SK-N-SH treated with all-trans-retinoic acid at 6 μM for 48 hours (cell line): ENCODE results near the gene TGFBR2.

Experiments used
- ATAC-seq: fragments of 200-7000 bp; cut with Tn5 transposase; 3 replicates; pipeline ENCODE4 v1.9.1; 2020; ENCODE audit warnings: mild to moderate bottlenecking, moderate library complexity
- ARNTL ChIP-seq: fragments of 450-650 bp; formaldehyde crosslinking; IDR thresholded peaks from 2 replicates; pipeline ENCODE4 v1.5.0; 2020; ENCODE audit warnings: low read depth, mild to moderate bottlenecking, moderate library complexity, borderline replicate concordance
- BACH2 ChIP-seq: fragments of 250-450 bp; sonication (Bioruptor Pico); IDR thresholded peaks from 2 replicates; pipeline ENCODE4 v1.9.0; 2021; ENCODE audit warnings: mild to moderate bottlenecking, borderline replicate concordance
- CSDC2 ChIP-seq: fragments of 250-450 bp; sonication (Bioruptor Pico); IDR thresholded peaks from 2 replicates; pipeline ENCODE4 v1.5.0; 2020; ENCODE audit warnings: mild to moderate bottlenecking, moderate library complexity
- GLIS3 ChIP-seq: fragments of 250-450 bp; sonication (Bioruptor Pico); IDR thresholded peaks from 2 replicates; pipeline ENCODE4 v1.5.0; 2020; ENCODE audit warnings: mild to moderate bottlenecking, moderate library complexity
- ISL1 ChIP-seq: fragments of 250-450 bp; sonication (Bioruptor Pico); IDR thresholded peaks from 2 replicates; pipeline ENCODE4 v2.1.2; 2022; ENCODE audit warnings: mild to moderate bottlenecking, moderate library complexity
- OSR1 ChIP-seq: fragments of 250-450 bp; sonication (Bioruptor Pico); IDR thresholded peaks from 2 replicates; pipeline ENCODE4 v1.8.0; 2022; ENCODE audit warnings: moderate library complexity, mild to moderate bottlenecking, inconsistent platforms
- PPARA ChIP-seq: fragments of 250-450 bp; sonication (Bioruptor Pico); IDR thresholded peaks from 2 replicates; pipeline ENCODE4 v1.5.0; 2020; ENCODE audit warnings: mild to moderate bottlenecking, borderline replicate concordance
- RARB ChIP-seq: fragments of 250-450 bp; sonication (Bioruptor Pico); IDR thresholded peaks from 2 replicates; pipeline ENCODE4 v1.8.0; 2021; ENCODE audit warnings: mild to moderate bottlenecking, moderate library complexity
- SNAI2 ChIP-seq: fragments of 250-450 bp; sonication (Bioruptor Pico); IDR thresholded peaks from 2 replicates; pipeline ENCODE4 v1.5.0; 2020; ENCODE audit warnings: mild to moderate bottlenecking, moderate library complexity
- TCF4 ChIP-seq: fragments of 250-450 bp; sonication (Bioruptor Pico); IDR thresholded peaks from 2 replicates; pipeline ENCODE4 v1.8.0; 2021; ENCODE audit warnings: mild to moderate bottlenecking, moderate library complexity, borderline replicate concordance
- TOX ChIP-seq: fragments of 250-450 bp; sonication (Bioruptor Pico); IDR thresholded peaks from 2 replicates; pipeline ENCODE4 v1.8.0; 2021; ENCODE audit warnings: mild to moderate bottlenecking, moderate library complexity, borderline replicate concordance
- ZC3H10 ChIP-seq: fragments of 250-450 bp; sonication (Bioruptor Pico); IDR thresholded peaks from 2 replicates; pipeline ENCODE4 v1.5.1; 2021; ENCODE audit warnings: mild to moderate bottlenecking, moderate library complexity
- ZFP30 ChIP-seq: fragments of 450-650 bp; formaldehyde crosslinking; IDR thresholded peaks from 2 replicates; pipeline ENCODE4 v1.5.0; 2022; ENCODE audit warnings: mild to moderate bottlenecking, moderate library complexity
- ZNF565 ChIP-seq: fragments of 450-650 bp; formaldehyde crosslinking; conservative IDR thresholded peaks from 2 replicates; pipeline ENCODE4 v1.5.0; 2020; ENCODE audit warnings: low read depth, mild to moderate bottlenecking, moderate library complexity
- ZNF70 ChIP-seq: fragments of 450-650 bp; formaldehyde crosslinking; IDR thresholded peaks from 2 replicates; pipeline ENCODE4 v1.5.0; 2020; ENCODE audit warnings: mild to moderate bottlenecking, moderate library complexity
- ZNF8 ChIP-seq: fragments of 450-650 bp; formaldehyde crosslinking; IDR thresholded peaks from 2 replicates; pipeline ENCODE4 v1.5.0; 2020; ENCODE audit warnings: mild to moderate bottlenecking, moderate library complexity
- TF ChIP-seq, protein P1 (sequence below): fragments of 250-450 bp; sonication (Bioruptor Pico); IDR thresholded peaks from 2 replicates; pipeline ENCODE4 v1.8.0; 2020; ENCODE audit warnings: mild to moderate bottlenecking, moderate library complexity, borderline replicate concordance
- TF ChIP-seq, protein P2 (sequence below): fragments of 250-450 bp; sonication (Bioruptor Pico); IDR thresholded peaks from 2 replicates; pipeline ENCODE4 v1.5.1; 2020; ENCODE audit warnings: low read depth, mild to moderate bottlenecking, moderate library complexity
- TF ChIP-seq, protein P3 (sequence below): fragments of 250-450 bp; sonication (Bioruptor Pico); IDR thresholded peaks from 2 replicates; pipeline ENCODE4 v1.8.0; 2021; ENCODE audit warnings: low read depth, mild to moderate bottlenecking, moderate library complexity, borderline replicate concordance
- TF ChIP-seq, protein P4 (sequence below): fragments of 250-450 bp; sonication (Bioruptor Pico); IDR thresholded peaks from 2 replicates; pipeline ENCODE4 v1.5.0; 2020; ENCODE audit warnings: mild to moderate bottlenecking, moderate library complexity

The TGFBR2 gene

GRCh38 chr3:30609930-30610701 lies 3.7 kb downstream of the TGFBR2 start:
- TF ChIP-seq ZC3H10: no peak
- TF ChIP-seq ARNTL (CRISPR knock-in tag): no peak
- TF ChIP-seq ISL1 (CRISPR knock-in tag): no peak
- no peak for TF ChIP-seq GLIS3 (CRISPR knock-in tag)
- TF ChIP-seq, protein P1, sequence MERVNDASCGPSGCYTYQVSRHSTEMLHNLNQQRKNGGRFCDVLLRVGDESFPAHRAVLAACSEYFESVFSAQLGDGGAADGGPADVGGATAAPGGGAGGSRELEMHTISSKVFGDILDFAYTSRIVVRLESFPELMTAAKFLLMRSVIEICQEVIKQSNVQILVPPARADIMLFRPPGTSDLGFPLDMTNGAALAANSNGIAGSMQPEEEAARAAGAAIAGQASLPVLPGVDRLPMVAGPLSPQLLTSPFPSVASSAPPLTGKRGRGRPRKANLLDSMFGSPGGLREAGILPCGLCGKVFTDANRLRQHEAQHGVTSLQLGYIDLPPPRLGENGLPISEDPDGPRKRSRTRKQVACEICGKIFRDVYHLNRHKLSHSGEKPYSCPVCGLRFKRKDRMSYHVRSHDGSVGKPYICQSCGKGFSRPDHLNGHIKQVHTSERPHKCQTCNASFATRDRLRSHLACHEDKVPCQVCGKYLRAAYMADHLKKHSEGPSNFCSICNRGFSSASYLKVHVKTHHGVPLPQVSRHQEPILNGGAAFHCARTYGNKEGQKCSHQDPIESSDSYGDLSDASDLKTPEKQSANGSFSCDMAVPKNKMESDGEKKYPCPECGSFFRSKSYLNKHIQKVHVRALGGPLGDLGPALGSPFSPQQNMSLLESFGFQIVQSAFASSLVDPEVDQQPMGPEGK (CRISPR knock-in tag): no peak
- TF ChIP-seq RARB: no peak

GRCh38 chr3:30610702-30611368 lies 4.4 kb downstream of the TGFBR2 start:
- no peak for ATAC-seq

More at GRCh38 chr3:30609930-30610701, 3.7 kb downstream of the TGFBR2 start:
- ATAC-seq: no peak

GRCh38 chr3:30611613-30612436 lies 5.4 kb downstream of the TGFBR2 start:
- ATAC-seq: peak; percentile 66
- no peak for TF ChIP-seq ZFP30 (CRISPR knock-in tag)
- no peak for TF ChIP-seq ISL1 (CRISPR knock-in tag)
- TF ChIP-seq ZNF70 (CRISPR knock-in tag): no peak
- no peak for TF ChIP-seq ZNF565 (CRISPR knock-in tag)
- TF ChIP-seq, protein P2, sequence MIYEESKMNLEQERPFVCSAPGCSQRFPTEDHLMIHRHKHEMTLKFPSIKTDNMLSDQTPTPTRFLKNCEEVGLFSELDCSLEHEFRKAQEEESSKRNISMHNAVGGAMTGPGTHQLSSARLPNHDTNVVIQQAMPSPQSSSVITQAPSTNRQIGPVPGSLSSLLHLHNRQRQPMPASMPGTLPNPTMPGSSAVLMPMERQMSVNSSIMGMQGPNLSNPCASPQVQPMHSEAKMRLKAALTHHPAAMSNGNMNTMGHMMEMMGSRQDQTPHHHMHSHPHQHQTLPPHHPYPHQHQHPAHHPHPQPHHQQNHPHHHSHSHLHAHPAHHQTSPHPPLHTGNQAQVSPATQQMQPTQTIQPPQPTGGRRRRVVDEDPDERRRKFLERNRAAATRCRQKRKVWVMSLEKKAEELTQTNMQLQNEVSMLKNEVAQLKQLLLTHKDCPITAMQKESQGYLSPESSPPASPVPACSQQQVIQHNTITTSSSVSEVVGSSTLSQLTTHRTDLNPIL: no peak
- TF ChIP-seq ZC3H10: no peak
- TF ChIP-seq PPARA (CRISPR knock-in tag): no peak
- no peak for TF ChIP-seq ZNF8 (CRISPR knock-in tag)
- TF ChIP-seq, protein P3, sequence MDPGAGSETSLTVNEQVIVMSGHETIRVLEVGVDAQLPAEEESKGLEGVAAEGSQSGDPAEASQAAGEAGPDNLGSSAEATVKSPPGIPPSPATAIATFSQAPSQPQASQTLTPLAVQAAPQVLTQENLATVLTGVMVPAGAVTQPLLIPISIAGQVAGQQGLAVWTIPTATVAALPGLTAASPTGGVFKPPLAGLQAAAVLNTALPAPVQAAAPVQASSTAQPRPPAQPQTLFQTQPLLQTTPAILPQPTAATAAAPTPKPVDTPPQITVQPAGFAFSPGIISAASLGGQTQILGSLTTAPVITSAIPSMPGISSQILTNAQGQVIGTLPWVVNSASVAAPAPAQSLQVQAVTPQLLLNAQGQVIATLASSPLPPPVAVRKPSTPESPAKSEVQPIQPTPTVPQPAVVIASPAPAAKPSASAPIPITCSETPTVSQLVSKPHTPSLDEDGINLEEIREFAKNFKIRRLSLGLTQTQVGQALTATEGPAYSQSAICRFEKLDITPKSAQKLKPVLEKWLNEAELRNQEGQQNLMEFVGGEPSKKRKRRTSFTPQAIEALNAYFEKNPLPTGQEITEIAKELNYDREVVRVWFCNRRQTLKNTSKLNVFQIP (CRISPR knock-in tag): no peak
- TF ChIP-seq TCF4: no peak
- no peak for TF ChIP-seq BACH2 (CRISPR knock-in tag)
- TF ChIP-seq, protein P1 (CRISPR knock-in tag): no peak
- TF ChIP-seq SNAI2 (CRISPR knock-in tag): no peak
- TF ChIP-seq TOX: no peak
- no peak for TF ChIP-seq RARB

More at GRCh38 chr3:30610702-30611368, 4.4 kb downstream of the TGFBR2 start:
- TF ChIP-seq PPARA (CRISPR knock-in tag) (no peak), TOX (no peak), ARNTL (CRISPR knock-in tag) (no peak), CSDC2 (CRISPR knock-in tag) (no peak), OSR1 (no peak)
- TF ChIP-seq, protein P1 (CRISPR knock-in tag): no peak
- TF ChIP-seq, protein P4, sequence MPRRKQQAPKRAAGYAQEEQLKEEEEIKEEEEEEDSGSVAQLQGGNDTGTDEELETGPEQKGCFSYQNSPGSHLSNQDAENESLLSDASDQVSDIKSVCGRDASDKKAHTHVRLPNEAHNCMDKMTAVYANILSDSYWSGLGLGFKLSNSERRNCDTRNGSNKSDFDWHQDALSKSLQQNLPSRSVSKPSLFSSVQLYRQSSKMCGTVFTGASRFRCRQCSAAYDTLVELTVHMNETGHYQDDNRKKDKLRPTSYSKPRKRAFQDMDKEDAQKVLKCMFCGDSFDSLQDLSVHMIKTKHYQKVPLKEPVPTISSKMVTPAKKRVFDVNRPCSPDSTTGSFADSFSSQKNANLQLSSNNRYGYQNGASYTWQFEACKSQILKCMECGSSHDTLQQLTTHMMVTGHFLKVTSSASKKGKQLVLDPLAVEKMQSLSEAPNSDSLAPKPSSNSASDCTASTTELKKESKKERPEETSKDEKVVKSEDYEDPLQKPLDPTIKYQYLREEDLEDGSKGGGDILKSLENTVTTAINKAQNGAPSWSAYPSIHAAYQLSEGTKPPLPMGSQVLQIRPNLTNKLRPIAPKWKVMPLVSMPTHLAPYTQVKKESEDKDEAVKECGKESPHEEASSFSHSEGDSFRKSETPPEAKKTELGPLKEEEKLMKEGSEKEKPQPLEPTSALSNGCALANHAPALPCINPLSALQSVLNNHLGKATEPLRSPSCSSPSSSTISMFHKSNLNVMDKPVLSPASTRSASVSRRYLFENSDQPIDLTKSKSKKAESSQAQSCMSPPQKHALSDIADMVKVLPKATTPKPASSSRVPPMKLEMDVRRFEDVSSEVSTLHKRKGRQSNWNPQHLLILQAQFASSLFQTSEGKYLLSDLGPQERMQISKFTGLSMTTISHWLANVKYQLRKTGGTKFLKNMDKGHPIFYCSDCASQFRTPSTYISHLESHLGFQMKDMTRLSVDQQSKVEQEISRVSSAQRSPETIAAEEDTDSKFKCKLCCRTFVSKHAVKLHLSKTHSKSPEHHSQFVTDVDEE (CRISPR knock-in tag): no peak
